ENCODE data around the gene DHRS2.
"Not testable (repeated sequence)": the region's sequence is repeated elsewhere in the genome, so short reads cannot be mapped to it uniquely, and the experiment has no call there.

The DHRS2 gene

GRCh38 chr14:23636317-23637211 lies at the start of gene DHRS2:
TSS of gene DHRS2 (plus strand) at chr14:23636364. CDS start at chr14:23638865, 2,501 bp downstream.
- no peaks in the 10 kb centered on the region for H3K36me3 ChIP-seq (ENCODE audit: insufficient read depth, insufficient read length, low read length)
- peaks cover 7% of the 10 kb centered on the region for H3K4me1 ChIP-seq (ENCODE audit: insufficient read depth, insufficient read length)
- no peak within 1 kb of the TSS for H3K9ac ChIP-seq (ENCODE audit: insufficient read length, low read depth)
- H3K27me3 ChIP-seq (ENCODE audit: insufficient read depth, insufficient read length): no peaks in the 10 kb centered on the region
- no peak within 1 kb of the TSS for H3K4me3 ChIP-seq (ENCODE audit: insufficient read length, low read depth)
- TF ChIP-seq YY1 (IDR thresholded peaks at IDR 0.05; ENCODE audit: insufficient read depth, insufficient read length) (no peak), SUZ12 (IDR thresholded peaks at IDR 0.05; ENCODE audit: extremely low read depth, insufficient read depth, insufficient read length) (no peak), ZNF274 (IDR thresholded peaks at IDR 0.05; ENCODE audit: low read depth, low read length) (no peak)
- H3K9me3 ChIP-seq (ENCODE audit: insufficient read depth, low read length): no peaks in the 10 kb centered on the region
- DNase-seq (ENCODE audit: low read depth, low spot score): no peak

- DNase-seq (ENCODE audit: low read depth, low spot score): peak; percentile 59
- TF ChIP-seq YY1 (IDR thresholded peaks at IDR 0.05; ENCODE audit: insufficient read depth, insufficient read length): no peak
- no peak for TF ChIP-seq ZNF274 (IDR thresholded peaks at IDR 0.05; ENCODE audit: low read depth, low read length)
- no peak for TF ChIP-seq SUZ12 (IDR thresholded peaks at IDR 0.05; ENCODE audit: extremely low read depth, insufficient read depth, insufficient read length)
- Histone ChIP-seq H3K27me3 (ENCODE audit: insufficient read depth, insufficient read length) (no peaks in the 10 kb centered on the region), H3K9ac (ENCODE audit: insufficient read length, low read depth) (no peak overlapping the region), H3K4me1 (ENCODE audit: insufficient read depth, insufficient read length) (no peaks in the 10 kb centered on the region), H3K36me3 (ENCODE audit: insufficient read depth, insufficient read length, low read length) (no peaks in the 10 kb centered on the region), H3K4me3 (ENCODE audit: insufficient read length, low read depth) (no peak overlapping the region), H3K9me3 (ENCODE audit: insufficient read depth, low read length) (no peaks in the 10 kb centered on the region)
Observed at GRCh38 chr14:23588884-23589598, 47.1 kb upstream of the DHRS2 start.

- Histone ChIP-seq H3K4me3 (ENCODE audit: insufficient read length, low read depth) (no peak overlapping the region), H3K9ac (ENCODE audit: insufficient read length, low read depth) (no peak overlapping the region), H3K27me3 (ENCODE audit: insufficient read depth, insufficient read length) (no peaks in the 10 kb centered on the region), H3K36me3 (ENCODE audit: insufficient read depth, insufficient read length, low read length) (no peaks in the 10 kb centered on the region), H3K9me3 (ENCODE audit: insufficient read depth, low read length) (no peaks in the 10 kb centered on the region), H3K4me1 (ENCODE audit: insufficient read depth, insufficient read length) (no peaks in the 10 kb centered on the region)
- DNase-seq (ENCODE audit: low read depth, low spot score): no peak
- TF ChIP-seq YY1 (IDR thresholded peaks at IDR 0.05; ENCODE audit: insufficient read depth, insufficient read length) (no peak), ZNF274 (IDR thresholded peaks at IDR 0.05; ENCODE audit: low read depth, low read length) (no peak), SUZ12 (IDR thresholded peaks at IDR 0.05; ENCODE audit: extremely low read depth, insufficient read depth, insufficient read length) (no peak)
Observed at GRCh38 chr14:23589606-23590005, 46.6 kb upstream of the DHRS2 start.

GRCh38 chr14:23590198-23590597 lies 46.0 kb upstream of the DHRS2 start:
- no peaks in the 10 kb centered on the region for H3K36me3 ChIP-seq (ENCODE audit: insufficient read depth, insufficient read length, low read length)
- H3K9me3 ChIP-seq (ENCODE audit: insufficient read depth, low read length): no peaks in the 10 kb centered on the region
- TF ChIP-seq SUZ12 (IDR thresholded peaks at IDR 0.05; ENCODE audit: extremely low read depth, insufficient read depth, insufficient read length) (no peak), YY1 (IDR thresholded peaks at IDR 0.05; ENCODE audit: insufficient read depth, insufficient read length) (no peak), ZNF274 (IDR thresholded peaks at IDR 0.05; ENCODE audit: low read depth, low read length) (no peak)
- no peak overlapping the region for H3K4me3 ChIP-seq (ENCODE audit: insufficient read length, low read depth)
- no peak overlapping the region for H3K9ac ChIP-seq (ENCODE audit: insufficient read length, low read depth)
- no peaks in the 10 kb centered on the region for H3K27me3 ChIP-seq (ENCODE audit: insufficient read depth, insufficient read length)
- DNase-seq (ENCODE audit: low read depth, low spot score): no peak
- H3K4me1 ChIP-seq (ENCODE audit: insufficient read depth, insufficient read length): no peaks in the 10 kb centered on the region

GRCh38 chr14:23594191-23594590 lies 42.0 kb upstream of the DHRS2 start:
- not testable (repeated sequence) for H3K4me1 ChIP-seq (ENCODE audit: insufficient read depth, insufficient read length); H3K9me3 ChIP-seq (ENCODE audit: insufficient read depth, low read length); H3K27me3 ChIP-seq (ENCODE audit: insufficient read depth, insufficient read length); DNase-seq (ENCODE audit: low read depth, low spot score); H3K9ac ChIP-seq (ENCODE audit: insufficient read length, low read depth); H3K36me3 ChIP-seq (ENCODE audit: insufficient read depth, insufficient read length, low read length); H3K4me3 ChIP-seq (ENCODE audit: insufficient read length, low read depth)

GRCh38 chr14:23600322-23600707 lies 35.8 kb upstream of the DHRS2 start:
- H3K9me3 ChIP-seq (ENCODE audit: insufficient read depth, low read length): no peaks in the 10 kb centered on the region
- no peak overlapping the region for H3K9ac ChIP-seq (ENCODE audit: insufficient read length, low read depth)
- H3K36me3 ChIP-seq (ENCODE audit: insufficient read depth, insufficient read length, low read length): no peaks in the 10 kb centered on the region
- no peak for DNase-seq (ENCODE audit: low read depth, low spot score)
- H3K4me3 ChIP-seq (ENCODE audit: insufficient read length, low read depth): no peak overlapping the region
- TF ChIP-seq ZNF274 (IDR thresholded peaks at IDR 0.05; ENCODE audit: low read depth, low read length) (no peak), SUZ12 (IDR thresholded peaks at IDR 0.05; ENCODE audit: extremely low read depth, insufficient read depth, insufficient read length) (no peak), YY1 (IDR thresholded peaks at IDR 0.05; ENCODE audit: insufficient read depth, insufficient read length) (no peak)
- no peaks in the 10 kb centered on the region for H3K4me1 ChIP-seq (ENCODE audit: insufficient read depth, insufficient read length)
- H3K27me3 ChIP-seq (ENCODE audit: insufficient read depth, insufficient read length): no peaks in the 10 kb centered on the region

GRCh38 chr14:23600806-23601205 lies 35.4 kb upstream of the DHRS2 start:
- Histone ChIP-seq H3K4me1 (ENCODE audit: insufficient read depth, insufficient read length) (no peaks in the 10 kb centered on the region), H3K9me3 (ENCODE audit: insufficient read depth, low read length) (no peaks in the 10 kb centered on the region), H3K4me3 (ENCODE audit: insufficient read length, low read depth) (no peak overlapping the region), H3K27me3 (ENCODE audit: insufficient read depth, insufficient read length) (no peaks in the 10 kb centered on the region), H3K36me3 (ENCODE audit: insufficient read depth, insufficient read length, low read length) (no peaks in the 10 kb centered on the region), H3K9ac (ENCODE audit: insufficient read length, low read depth) (no peak overlapping the region)
- TF ChIP-seq SUZ12 (IDR thresholded peaks at IDR 0.05; ENCODE audit: extremely low read depth, insufficient read depth, insufficient read length): no peak
- no peak for TF ChIP-seq YY1 (IDR thresholded peaks at IDR 0.05; ENCODE audit: insufficient read depth, insufficient read length)
- TF ChIP-seq ZNF274 (IDR thresholded peaks at IDR 0.05; ENCODE audit: low read depth, low read length): no peak
- no peak for DNase-seq (ENCODE audit: low read depth, low spot score)

All from NT2/D1 (cell line).